T-helper 17 cell (primary cell): ENCODE data around the gene PAIP2B. TPM values are rescaled to one million over a fixed set of nuclear protein-coding genes. Genes with fewer than 3 reads are reported as not detected.
"Not testable (repeated sequence)": the region's sequence is repeated elsewhere in the genome, so short reads cannot be mapped to it uniquely, and the experiment has no call there.

Source experiments
- ATAC-seq: fragments of 150-1000 bp; cut with Tn5 transposase; 2 replicates; pipeline ENCODE4 v1.10.0; 2021; ENCODE audit warnings: mild to moderate bottlenecking, moderate library complexity
- DNase-seq, 3 donors: peaks; one replicate each; pipeline versions ENCODE4 v3.0.0 to v3.0.0-alpha.2; 2020 to 2021
- H3K9me3 ChIP-seq: one replicate; pipeline ENCODE4 v1.7.0; 2013; ENCODE audit warnings: low read length, mild to moderate bottlenecking; ENCODE audit not compliant: control insufficient read depth, poor library complexity, severe bottlenecking
- H3K27ac Mint-ChIP-seq: one replicate; pipeline ENCODE4 v1.8.0; 2022; ENCODE audit warnings: mild to moderate bottlenecking, moderate library complexity, mixed read lengths
- H3K27me3 Mint-ChIP-seq: one replicate; pipeline ENCODE4 v1.8.0; 2022; ENCODE audit warnings: mixed read lengths
- H3K36me3 Mint-ChIP-seq: one replicate; pipeline ENCODE4 v1.8.0; 2022; ENCODE audit warnings: low read depth, mixed read lengths
- H3K4me1 Mint-ChIP-seq: one replicate; pipeline ENCODE4 v1.8.0; 2022; ENCODE audit warnings: mild to moderate bottlenecking, mixed read lengths
- H3K4me3 Mint-ChIP-seq: one replicate; pipeline ENCODE4 v1.8.0; 2022; ENCODE audit warnings: mild to moderate bottlenecking, moderate library complexity, mixed read lengths
- total RNA-seq, 4 donors: library from RNA in 2 of 4; stranded (reverse) in 2 of 4; gene quantifications; one replicate each; pipeline ENCODE4 v1.2.3 and lab custom pipeline; 2022 to 2026

The PAIP2B gene
- total RNA-seq, 2 donors from 2014 or later: 2.4 to 2.9 TPM

- no peaks in the 10 kb centered on the region for H3K9me3 ChIP-seq
- Mint-ChIP-seq H3K4me1 (peaks cover 2% of the 10 kb centered on the region), H3K4me3 (no peak overlapping the region), H3K36me3 (peaks cover 2% of the 10 kb centered on the region), H3K27ac (no peak overlapping the region), H3K27me3 (peaks cover 41% of the 10 kb centered on the region)
- ATAC-seq (no peak), DNase-seq (no peak)
These were observed 13.9 kb upstream of the PAIP2B start for GRCh38 chr2:71240794-71241193.

- H3K4me1 Mint-ChIP-seq: peaks cover 2% of the 10 kb centered on the region
- peaks cover 2% of the 10 kb centered on the region for H3K36me3 Mint-ChIP-seq
- H3K27ac Mint-ChIP-seq: no peak overlapping the region
- DNase-seq (no peak), ATAC-seq (no peak)
- no peak overlapping the region for H3K4me3 Mint-ChIP-seq
- no peaks in the 10 kb centered on the region for H3K9me3 ChIP-seq
- H3K27me3 Mint-ChIP-seq: peaks cover 41% of the 10 kb centered on the region
These were observed 11.2 kb upstream of the PAIP2B start for GRCh38 chr2:71238089-71238488.

DNA sequence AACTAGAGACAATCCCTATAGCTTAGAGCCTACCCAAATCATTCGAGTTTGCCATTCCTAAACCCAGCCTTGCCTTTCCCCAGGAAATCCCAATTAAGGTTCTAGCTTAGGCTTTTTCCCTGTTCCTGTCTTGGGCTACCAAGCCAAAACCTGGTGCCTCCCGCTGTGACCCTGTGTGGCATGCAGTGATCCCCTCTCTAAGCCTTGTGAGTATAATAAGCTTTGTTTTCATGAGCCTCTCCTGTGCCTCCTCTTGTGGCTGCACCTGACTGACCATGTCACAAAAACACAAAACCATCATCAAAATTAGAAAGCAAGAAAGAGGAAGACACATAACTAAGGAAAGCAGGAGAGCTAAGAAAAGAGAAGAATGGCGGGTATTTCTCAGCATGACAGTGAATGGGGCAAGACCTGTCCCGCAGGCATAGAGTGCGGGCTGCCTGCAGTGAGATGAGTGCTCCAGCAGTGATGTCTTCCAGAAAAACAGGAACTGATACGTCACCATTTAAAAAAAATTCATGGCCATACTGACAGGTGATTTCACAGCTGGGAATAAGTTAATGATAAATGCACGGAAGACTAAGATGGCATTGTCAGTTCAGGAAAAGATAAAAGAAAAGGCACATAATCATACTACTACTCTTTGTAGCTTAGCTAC is 9.2 kb upstream of the PAIP2B start:
- Mint-ChIP-seq H3K27ac (no peak overlapping the region), H3K27me3 (peaks cover 45% of the 10 kb centered on the region), H3K36me3 (peaks cover 2% of the 10 kb centered on the region), H3K4me1 (peaks cover 2% of the 10 kb centered on the region), H3K4me3 (peak overlapping the region; percentile 21)
- DNase-seq (no peak), ATAC-seq (no peak)
- no peaks in the 10 kb centered on the region for H3K9me3 ChIP-seq

DNA sequence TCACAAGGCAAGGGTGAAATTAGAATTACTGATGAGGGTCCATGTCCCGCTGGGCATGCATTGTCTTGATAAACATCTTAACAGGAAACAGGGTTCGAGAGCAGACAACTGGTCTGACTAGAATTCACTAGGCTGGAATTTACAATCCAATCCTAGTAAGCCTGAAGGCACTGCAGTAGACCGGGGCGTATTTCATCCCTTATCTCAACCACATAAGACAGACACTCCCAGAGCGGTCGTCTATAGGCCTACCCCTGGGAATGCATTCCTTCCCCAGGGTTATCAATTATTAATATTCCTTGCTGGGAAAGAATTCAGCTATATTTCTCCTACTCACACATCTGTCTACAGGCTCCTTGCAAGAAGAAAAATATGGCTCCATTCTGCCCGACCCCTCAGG is 6.2 kb upstream of the PAIP2B start:
- H3K27ac Mint-ChIP-seq, H3K36me3 Mint-ChIP-seq, H3K4me1 Mint-ChIP-seq, DNase-seq, ATAC-seq, H3K4me3 Mint-ChIP-seq, H3K9me3 ChIP-seq: not testable (repeated sequence)
- H3K27me3 Mint-ChIP-seq: peaks cover 31% of the 10 kb centered on the region

- H3K4me1 Mint-ChIP-seq: peaks cover 21% of the 10 kb centered on the region
- peaks cover 2% of the 10 kb centered on the region for H3K36me3 Mint-ChIP-seq
- peak; percentile 20 for ATAC-seq
- peak; percentile 6 to 23 (median 21) for DNase-seq
- H3K4me3 Mint-ChIP-seq: peak overlapping the region; percentile 97
- peaks cover 8% of the 10 kb centered on the region for H3K27me3 Mint-ChIP-seq
- H3K27ac Mint-ChIP-seq: peak overlapping the region; percentile 86
- H3K9me3 ChIP-seq: no peaks in the 10 kb centered on the region
These were observed 573 bp downstream of the PAIP2B start for GRCh38 chr2:71226096-71226964.

- H3K9me3 ChIP-seq: no peaks in the 10 kb centered on the region
- peaks cover 23% of the 10 kb centered on the region for H3K4me1 Mint-ChIP-seq
- ATAC-seq (no peak), DNase-seq (no peak)
- H3K4me3 Mint-ChIP-seq: no peak overlapping the region
- peaks cover 2% of the 10 kb centered on the region for H3K27me3 Mint-ChIP-seq
- H3K36me3 Mint-ChIP-seq: peaks cover 6% of the 10 kb centered on the region
- no peak overlapping the region for H3K27ac Mint-ChIP-seq
These were observed 2.0 kb downstream of the PAIP2B start for GRCh38 chr2:71224935-71225334.

GRCh38 chr2:71224457-71224856 is 2.4 kb downstream of the PAIP2B start:
- DNase-seq (no peak), ATAC-seq (no peak)
- no peak overlapping the region for H3K27ac Mint-ChIP-seq
- H3K36me3 Mint-ChIP-seq: peaks cover 8% of the 10 kb centered on the region
- H3K4me3 Mint-ChIP-seq: no peak overlapping the region
- H3K9me3 ChIP-seq: no peaks in the 10 kb centered on the region
- peaks cover 5% of the 10 kb centered on the region for H3K27me3 Mint-ChIP-seq
- H3K4me1 Mint-ChIP-seq: peaks cover 23% of the 10 kb centered on the region

GRCh38 chr2:71223767-71224333 is 3.1 kb downstream of the PAIP2B start:
- ATAC-seq: no peak
- no peak for DNase-seq

GRCh38 chr2:71220743-71221142 is 6.2 kb downstream of the PAIP2B start:
- peaks cover 13% of the 10 kb centered on the region for H3K4me1 Mint-ChIP-seq
- no peaks in the 10 kb centered on the region for H3K9me3 ChIP-seq
- ATAC-seq (no peak), DNase-seq (no peak)
- no peak overlapping the region for H3K4me3 Mint-ChIP-seq
- H3K27me3 Mint-ChIP-seq: peaks cover 5% of the 10 kb centered on the region
- H3K36me3 Mint-ChIP-seq: peaks cover 6% of the 10 kb centered on the region
- no peak overlapping the region for H3K27ac Mint-ChIP-seq

More at GRCh38 chr2:71223767-71224333, 3.1 kb downstream of the PAIP2B start:
- no peaks in the 10 kb centered on the region for H3K9me3 ChIP-seq
- peaks cover 8% of the 10 kb centered on the region for H3K36me3 Mint-ChIP-seq
- H3K27me3 Mint-ChIP-seq: peaks cover 5% of the 10 kb centered on the region
- no peak overlapping the region for H3K4me3 Mint-ChIP-seq
- no peak overlapping the region for H3K27ac Mint-ChIP-seq
- peaks cover 23% of the 10 kb centered on the region for H3K4me1 Mint-ChIP-seq

DNA sequence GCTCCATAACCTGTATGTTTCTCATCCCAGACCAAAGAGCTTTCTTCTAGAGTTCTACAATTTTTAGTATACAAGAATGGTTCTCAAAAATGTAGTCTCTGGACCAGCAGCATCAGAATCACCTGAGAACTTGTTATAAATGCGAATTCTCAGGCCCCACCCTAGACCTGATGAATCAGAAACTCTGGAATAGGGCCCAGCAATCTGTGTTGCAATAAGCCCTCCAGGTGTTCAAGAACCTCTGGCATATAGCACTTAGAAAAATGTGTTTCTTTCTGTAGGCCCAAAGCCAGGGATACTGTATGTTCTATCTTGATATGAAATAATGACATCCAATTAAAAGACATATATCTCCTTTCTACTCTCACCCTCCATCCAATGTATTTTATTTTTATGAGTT is 10.4 kb downstream of the PAIP2B start:
- no peak for DNase-seq
- H3K27me3 Mint-ChIP-seq: peaks cover 5% of the 10 kb centered on the region
- H3K4me3 Mint-ChIP-seq: no peak overlapping the region
- H3K4me1 Mint-ChIP-seq: peaks cover 2% of the 10 kb centered on the region
- no peaks in the 10 kb centered on the region for H3K9me3 ChIP-seq
- H3K36me3 Mint-ChIP-seq: peaks cover 6% of the 10 kb centered on the region
- no peak for ATAC-seq
- H3K27ac Mint-ChIP-seq: no peak overlapping the region

- DNase-seq: no peak
- H3K27ac Mint-ChIP-seq: no peak overlapping the region
- H3K4me3 Mint-ChIP-seq: no peak overlapping the region
- no peaks in the 10 kb centered on the region for H3K4me1 Mint-ChIP-seq
- peaks cover 2% of the 10 kb centered on the region for H3K36me3 Mint-ChIP-seq
- H3K27me3 Mint-ChIP-seq: peaks cover 5% of the 10 kb centered on the region
- H3K9me3 ChIP-seq: no peaks in the 10 kb centered on the region
- no peak for ATAC-seq
These were observed 11.5 kb downstream of the PAIP2B start for GRCh38 chr2:71215447-71215846.

- Mint-ChIP-seq H3K4me1 (peaks cover 6% of the 10 kb centered on the region), H3K27ac (no peak overlapping the region), H3K4me3 (no peak overlapping the region), H3K36me3 (no peaks in the 10 kb centered on the region), H3K27me3 (peaks cover 5% of the 10 kb centered on the region)
- ATAC-seq (no peak), DNase-seq (no peak)
- H3K9me3 ChIP-seq: no peaks in the 10 kb centered on the region
These were observed 14.6 kb downstream of the PAIP2B start for GRCh38 chr2:71212336-71212735.

DNA sequence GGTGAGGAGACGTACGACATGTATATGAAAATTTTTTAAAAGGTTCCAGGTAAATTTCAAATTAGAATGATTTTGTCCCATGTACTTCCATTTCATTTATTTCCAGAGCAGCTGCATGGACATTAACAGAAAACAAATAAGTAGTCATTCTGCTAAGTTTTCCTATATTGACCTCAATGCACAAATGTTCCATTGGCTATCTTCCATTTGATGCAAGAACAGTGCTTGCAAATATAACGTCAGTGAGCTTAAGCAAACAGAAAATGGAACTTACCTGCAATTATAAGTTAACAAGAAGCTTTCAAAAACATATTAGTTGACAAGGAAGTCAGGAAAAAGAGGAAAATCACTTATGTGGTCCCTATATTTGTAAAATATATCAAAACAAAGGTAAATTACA is 16.6 kb downstream of the PAIP2B start:
- H3K4me1 Mint-ChIP-seq: peaks cover 6% of the 10 kb centered on the region
- ATAC-seq: no peak
- peaks cover 5% of the 10 kb centered on the region for H3K27me3 Mint-ChIP-seq

More for the DNA sequence above, 16.6 kb downstream of the PAIP2B start:
- H3K4me3 Mint-ChIP-seq: no peak overlapping the region
- no peaks in the 10 kb centered on the region for H3K9me3 ChIP-seq
- H3K36me3 Mint-ChIP-seq: no peaks in the 10 kb centered on the region
- no peak overlapping the region for H3K27ac Mint-ChIP-seq
- DNase-seq: no peak
